Measurements from ENCODE around the gene PTCD2.

DNA sequence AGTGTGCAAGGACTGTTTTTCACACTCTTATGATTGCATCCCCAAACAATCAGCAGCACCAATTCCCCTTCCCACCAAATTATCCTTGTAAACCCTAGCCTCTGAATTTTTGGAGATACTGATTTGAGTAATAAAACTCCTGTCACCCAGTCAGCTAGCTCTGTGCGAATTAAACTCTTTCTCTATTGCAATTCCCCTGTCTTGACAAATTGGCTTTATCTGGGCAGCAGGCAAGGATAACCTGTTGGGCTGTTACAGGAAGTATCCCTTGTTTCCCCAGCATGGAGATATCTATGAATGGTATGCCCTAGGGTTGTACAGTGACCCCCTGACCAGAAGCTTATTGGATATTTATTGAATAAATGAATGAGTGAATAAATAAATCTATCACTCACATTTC lies 80.8 kb downstream of the PTCD2 start:
- TF ChIP-seq, protein P1, sequence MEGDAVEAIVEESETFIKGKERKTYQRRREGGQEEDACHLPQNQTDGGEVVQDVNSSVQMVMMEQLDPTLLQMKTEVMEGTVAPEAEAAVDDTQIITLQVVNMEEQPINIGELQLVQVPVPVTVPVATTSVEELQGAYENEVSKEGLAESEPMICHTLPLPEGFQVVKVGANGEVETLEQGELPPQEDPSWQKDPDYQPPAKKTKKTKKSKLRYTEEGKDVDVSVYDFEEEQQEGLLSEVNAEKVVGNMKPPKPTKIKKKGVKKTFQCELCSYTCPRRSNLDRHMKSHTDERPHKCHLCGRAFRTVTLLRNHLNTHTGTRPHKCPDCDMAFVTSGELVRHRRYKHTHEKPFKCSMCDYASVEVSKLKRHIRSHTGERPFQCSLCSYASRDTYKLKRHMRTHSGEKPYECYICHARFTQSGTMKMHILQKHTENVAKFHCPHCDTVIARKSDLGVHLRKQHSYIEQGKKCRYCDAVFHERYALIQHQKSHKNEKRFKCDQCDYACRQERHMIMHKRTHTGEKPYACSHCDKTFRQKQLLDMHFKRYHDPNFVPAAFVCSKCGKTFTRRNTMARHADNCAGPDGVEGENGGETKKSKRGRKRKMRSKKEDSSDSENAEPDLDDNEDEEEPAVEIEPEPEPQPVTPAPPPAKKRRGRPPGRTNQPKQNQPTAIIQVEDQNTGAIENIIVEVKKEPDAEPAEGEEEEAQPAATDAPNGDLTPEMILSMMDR (conservative IDR thresholded peaks at IDR 0.05 in 1 of 2, IDR thresholded peaks at IDR 0.05 in 1 of 2; ENCODE audit: low read depth in 1 of 2, low read length in 2 of 2) = no peak
- TF ChIP-seq EZH2 (IDR thresholded peaks at IDR 0.05; ENCODE audit: low read length, missing control alignments) = no peak
